Measurements from ENCODE around the gene ZNF365.

DNA sequence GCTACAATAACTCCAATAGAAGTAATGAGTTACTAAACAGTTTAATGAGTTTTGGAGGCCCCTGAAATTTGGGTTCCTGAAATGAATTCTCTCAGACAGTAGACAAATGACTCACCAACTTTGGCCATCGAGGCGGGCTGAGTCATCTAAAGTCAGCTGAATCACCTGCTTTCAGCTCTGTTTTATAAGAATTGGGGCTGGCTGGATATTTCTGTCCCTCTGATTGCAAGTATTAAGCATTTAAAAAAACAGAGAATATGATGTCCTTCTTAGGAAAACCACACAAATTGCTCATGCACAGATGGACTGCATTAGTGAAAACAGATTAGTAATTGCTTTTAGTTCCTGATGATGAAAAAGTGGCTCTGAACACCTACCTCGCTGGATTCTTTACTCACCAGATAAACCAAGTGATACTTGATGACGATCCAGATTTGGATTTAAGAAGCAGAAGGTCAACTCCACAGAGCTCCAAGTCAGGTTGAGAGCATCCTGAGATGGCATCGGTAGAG, 59.1 kb downstream of the ZNF365 start:
- TF ChIP-seq, protein P1, sequence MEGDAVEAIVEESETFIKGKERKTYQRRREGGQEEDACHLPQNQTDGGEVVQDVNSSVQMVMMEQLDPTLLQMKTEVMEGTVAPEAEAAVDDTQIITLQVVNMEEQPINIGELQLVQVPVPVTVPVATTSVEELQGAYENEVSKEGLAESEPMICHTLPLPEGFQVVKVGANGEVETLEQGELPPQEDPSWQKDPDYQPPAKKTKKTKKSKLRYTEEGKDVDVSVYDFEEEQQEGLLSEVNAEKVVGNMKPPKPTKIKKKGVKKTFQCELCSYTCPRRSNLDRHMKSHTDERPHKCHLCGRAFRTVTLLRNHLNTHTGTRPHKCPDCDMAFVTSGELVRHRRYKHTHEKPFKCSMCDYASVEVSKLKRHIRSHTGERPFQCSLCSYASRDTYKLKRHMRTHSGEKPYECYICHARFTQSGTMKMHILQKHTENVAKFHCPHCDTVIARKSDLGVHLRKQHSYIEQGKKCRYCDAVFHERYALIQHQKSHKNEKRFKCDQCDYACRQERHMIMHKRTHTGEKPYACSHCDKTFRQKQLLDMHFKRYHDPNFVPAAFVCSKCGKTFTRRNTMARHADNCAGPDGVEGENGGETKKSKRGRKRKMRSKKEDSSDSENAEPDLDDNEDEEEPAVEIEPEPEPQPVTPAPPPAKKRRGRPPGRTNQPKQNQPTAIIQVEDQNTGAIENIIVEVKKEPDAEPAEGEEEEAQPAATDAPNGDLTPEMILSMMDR (IDR thresholded peaks at IDR 0.05; ENCODE audit: borderline replicate concordance, extremely low read depth, low read length, poor library complexity, severe bottlenecking): no peak
- no peak for TF ChIP-seq EZH2 (IDR thresholded peaks at IDR 0.05; ENCODE audit: borderline replicate concordance, low read depth, low read length, severe bottlenecking)

Data from DND-41 (cell line).